ENCODE measurements around the gene COX7A1.

COX7A1 gene

DNA sequence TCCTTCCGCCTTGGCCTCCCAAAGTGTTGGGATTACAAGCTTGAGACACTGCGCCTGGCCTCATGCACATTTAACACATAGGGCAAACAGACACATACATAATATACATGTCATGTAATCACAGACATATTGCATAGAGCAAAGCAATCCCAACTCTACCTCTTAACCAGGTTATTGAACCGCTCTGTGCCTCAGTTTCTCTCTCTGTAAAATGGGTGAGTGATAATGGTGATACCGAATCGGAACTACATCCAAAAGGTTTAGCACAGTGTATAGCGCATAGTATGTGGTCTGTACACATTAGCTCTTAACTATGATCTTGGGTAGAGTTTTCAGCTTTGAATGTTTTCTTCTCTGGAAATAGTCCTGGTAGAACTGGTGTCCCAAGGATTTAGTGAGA lies 7.6 kb downstream of the COX7A1 start:
- Histone ChIP-seq H3K36me3 (ENCODE audit: insufficient read depth, low read length) (peaks cover 46% of the 10 kb centered on the region), H3K9ac (ENCODE audit: low read depth, low read length, poor library complexity, severe bottlenecking) (no peak overlapping the region), H3K4me3 (ENCODE audit: low read length, poor library complexity, severe bottlenecking) (no peak overlapping the region), H4K20me1 (ENCODE audit: insufficient read depth, low read length, poor library complexity, severe bottlenecking) (peaks cover 25% of the 10 kb centered on the region), H3K4me1 (ENCODE audit: insufficient read depth, low read length, poor library complexity, severe bottlenecking) (peaks cover 9% of the 10 kb centered on the region), H2AFZ (ENCODE audit: low read length) (no peak overlapping the region), H3K9me2 (replicated peaks; ENCODE audit: low read depth, low read length) (no peaks in the 10 kb centered on the region), H3K27me3 (ENCODE audit: insufficient read depth, low read length, poor library complexity, severe bottlenecking) (no peaks in the 10 kb centered on the region), H3F3A (ENCODE audit: low read depth) (no peaks in the 10 kb centered on the region), H3K4me2 (ENCODE audit: low read depth, low read length, poor library complexity, severe bottlenecking) (no peak overlapping the region), H3K79me2 (ENCODE audit: insufficient read depth, low read length) (peaks cover 20% of the 10 kb centered on the region; the same call in 1 of the 2 replicates), H3K9me3 (ENCODE audit: insufficient read depth, low read depth, low read length) (no peaks in the 10 kb centered on the region)
- TF ChIP-seq EZH2phosphoT487 (IDR thresholded peaks at IDR 0.05; ENCODE audit: borderline replicate concordance), result no peak
- TF ChIP-seq, protein P1, sequence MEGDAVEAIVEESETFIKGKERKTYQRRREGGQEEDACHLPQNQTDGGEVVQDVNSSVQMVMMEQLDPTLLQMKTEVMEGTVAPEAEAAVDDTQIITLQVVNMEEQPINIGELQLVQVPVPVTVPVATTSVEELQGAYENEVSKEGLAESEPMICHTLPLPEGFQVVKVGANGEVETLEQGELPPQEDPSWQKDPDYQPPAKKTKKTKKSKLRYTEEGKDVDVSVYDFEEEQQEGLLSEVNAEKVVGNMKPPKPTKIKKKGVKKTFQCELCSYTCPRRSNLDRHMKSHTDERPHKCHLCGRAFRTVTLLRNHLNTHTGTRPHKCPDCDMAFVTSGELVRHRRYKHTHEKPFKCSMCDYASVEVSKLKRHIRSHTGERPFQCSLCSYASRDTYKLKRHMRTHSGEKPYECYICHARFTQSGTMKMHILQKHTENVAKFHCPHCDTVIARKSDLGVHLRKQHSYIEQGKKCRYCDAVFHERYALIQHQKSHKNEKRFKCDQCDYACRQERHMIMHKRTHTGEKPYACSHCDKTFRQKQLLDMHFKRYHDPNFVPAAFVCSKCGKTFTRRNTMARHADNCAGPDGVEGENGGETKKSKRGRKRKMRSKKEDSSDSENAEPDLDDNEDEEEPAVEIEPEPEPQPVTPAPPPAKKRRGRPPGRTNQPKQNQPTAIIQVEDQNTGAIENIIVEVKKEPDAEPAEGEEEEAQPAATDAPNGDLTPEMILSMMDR (conservative IDR thresholded peaks at IDR 0.05; ENCODE audit: low read length), result no peak

DNA sequence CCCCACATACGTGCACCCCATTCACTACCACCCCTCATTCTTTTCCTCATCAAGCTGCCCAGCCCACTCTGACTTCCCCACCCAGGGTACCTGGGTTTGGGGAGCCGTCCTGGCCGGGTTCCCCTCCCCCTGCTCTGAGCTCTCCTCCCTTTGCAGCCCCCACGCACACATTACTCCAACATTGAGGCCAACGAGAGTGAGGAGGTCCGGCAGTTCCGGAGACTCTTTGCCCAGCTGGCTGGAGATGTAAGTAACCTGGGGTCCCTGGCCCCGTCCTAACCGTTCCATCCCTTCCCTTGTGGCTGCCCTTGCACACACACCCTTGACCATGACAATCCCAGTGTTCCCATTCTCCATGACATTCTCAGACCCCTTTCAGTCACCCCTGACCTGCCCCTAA lies 9.8 kb downstream of the COX7A1 start:
- Histone ChIP-seq H3K9ac (ENCODE audit: low read depth, low read length, poor library complexity, severe bottlenecking) (no peak overlapping the region), H3F3A (ENCODE audit: low read depth) (no peaks in the 10 kb centered on the region), H3K4me1 (ENCODE audit: insufficient read depth, low read length, poor library complexity, severe bottlenecking) (peaks cover 9% of the 10 kb centered on the region), H3K4me2 (ENCODE audit: low read depth, low read length, poor library complexity, severe bottlenecking) (no peak overlapping the region), H2AFZ (ENCODE audit: low read length) (no peak overlapping the region), H3K9me3 (ENCODE audit: insufficient read depth, low read depth, low read length) (no peaks in the 10 kb centered on the region), H3K27me3 (ENCODE audit: insufficient read depth, low read length, poor library complexity, severe bottlenecking) (no peaks in the 10 kb centered on the region), H3K4me3 (ENCODE audit: low read length, poor library complexity, severe bottlenecking) (no peak overlapping the region), H4K20me1 (ENCODE audit: insufficient read depth, low read length, poor library complexity, severe bottlenecking) (peaks cover 22% of the 10 kb centered on the region), H3K79me2 (ENCODE audit: insufficient read depth, low read length) (peaks cover 20% of the 10 kb centered on the region; the same call in 1 of the 2 replicates), H3K36me3 (ENCODE audit: insufficient read depth, low read length) (peaks cover 35% of the 10 kb centered on the region), H3K9me2 (replicated peaks; ENCODE audit: low read depth, low read length) (no peaks in the 10 kb centered on the region)
- TF ChIP-seq EZH2phosphoT487 (IDR thresholded peaks at IDR 0.05; ENCODE audit: borderline replicate concordance), result no peak
- TF ChIP-seq, protein P1 (conservative IDR thresholded peaks at IDR 0.05; ENCODE audit: low read length), result no peak

DNA sequence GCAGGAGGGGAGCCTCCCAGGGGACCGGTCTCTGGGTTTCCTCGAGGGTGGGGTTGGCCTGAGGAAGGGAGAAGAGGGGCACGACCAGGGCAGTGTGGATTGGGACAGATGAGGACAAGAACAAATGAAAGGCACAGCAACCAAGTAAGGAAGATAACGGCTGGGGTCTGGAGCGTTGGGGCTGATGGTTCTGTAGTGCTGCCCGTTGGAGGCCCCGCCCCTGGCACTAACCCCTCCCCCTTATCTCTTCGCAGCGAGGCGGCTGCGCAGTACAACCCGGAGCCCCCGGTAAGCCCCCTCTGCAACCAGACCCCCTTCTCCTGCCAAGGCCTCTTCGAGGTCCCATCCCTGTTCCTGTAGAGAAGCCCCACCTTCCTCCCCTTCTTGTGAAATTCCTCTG lies 10.2 kb downstream of the COX7A1 start:
- H3K36me3 ChIP-seq (ENCODE audit: insufficient read depth, low read length), result peaks cover 32% of the 10 kb centered on the region
- peak overlapping the region; percentile 80 for H3K4me3 ChIP-seq (ENCODE audit: low read length, poor library complexity, severe bottlenecking)
- H3K79me2 ChIP-seq (ENCODE audit: insufficient read depth, low read length), result peaks cover 20% of the 10 kb centered on the region; the same call in 1 of the 2 replicates
- no peak for TF ChIP-seq EZH2phosphoT487 (IDR thresholded peaks at IDR 0.05; ENCODE audit: borderline replicate concordance)
- TF ChIP-seq, protein P1 (conservative IDR thresholded peaks at IDR 0.05; ENCODE audit: low read length), result no peak
- H3K4me1 ChIP-seq (ENCODE audit: insufficient read depth, low read length, poor library complexity, severe bottlenecking), result peaks cover 9% of the 10 kb centered on the region
- peak overlapping the region; percentile 64 for H3K4me2 ChIP-seq (ENCODE audit: low read depth, low read length, poor library complexity, severe bottlenecking)
- no peaks in the 10 kb centered on the region for H3F3A ChIP-seq (ENCODE audit: low read depth)
- H3K27me3 ChIP-seq (ENCODE audit: insufficient read depth, low read length, poor library complexity, severe bottlenecking), result no peaks in the 10 kb centered on the region
- peaks cover 22% of the 10 kb centered on the region for H4K20me1 ChIP-seq (ENCODE audit: insufficient read depth, low read length, poor library complexity, severe bottlenecking)
- H3K9me2 ChIP-seq (replicated peaks; ENCODE audit: low read depth, low read length), result no peaks in the 10 kb centered on the region
- no peak overlapping the region for H3K9ac ChIP-seq (ENCODE audit: low read depth, low read length, poor library complexity, severe bottlenecking)
- no peak overlapping the region for H2AFZ ChIP-seq (ENCODE audit: low read length)
- no peaks in the 10 kb centered on the region for H3K9me3 ChIP-seq (ENCODE audit: insufficient read depth, low read depth, low read length)
